HG03378 (cell line): ENCODE data around the gene LARP1.

ENCODE experiments used
- ATAC-seq: cut with Tn5 transposase; IDR thresholded peaks from one replicate; pipeline ENCODE4 v1.9.1; 2021; ENCODE audit warnings: mild to moderate bottlenecking, moderate library complexity; ENCODE audit not compliant: unreplicated experiment

LARP1 gene

DNA sequence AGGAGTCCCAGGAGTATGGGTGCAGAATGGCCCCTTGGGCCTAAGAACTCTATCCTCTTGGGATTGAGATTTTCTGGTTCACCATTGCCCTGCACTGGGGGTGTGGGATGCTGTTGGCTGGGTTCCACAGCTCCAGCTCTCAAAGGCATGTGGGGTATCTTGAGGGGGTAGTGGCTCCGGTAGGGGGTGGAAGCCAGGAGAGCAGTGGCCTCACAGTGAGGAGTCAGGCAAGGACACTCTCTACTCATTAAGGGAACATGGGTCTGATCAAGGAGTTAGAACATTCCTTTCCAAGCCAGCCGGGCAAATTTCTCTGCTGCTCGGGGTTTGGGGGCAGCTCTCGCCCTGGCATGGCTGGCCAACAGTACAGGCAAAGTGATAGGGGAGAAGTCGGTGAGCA lies 33.0 kb downstream of the LARP1 start:
- ATAC-seq = no peak

- peak; percentile 66 for ATAC-seq
These were observed 36.4 kb downstream of the LARP1 start for GRCh38 chr5:154791535-154791934.

DNA sequence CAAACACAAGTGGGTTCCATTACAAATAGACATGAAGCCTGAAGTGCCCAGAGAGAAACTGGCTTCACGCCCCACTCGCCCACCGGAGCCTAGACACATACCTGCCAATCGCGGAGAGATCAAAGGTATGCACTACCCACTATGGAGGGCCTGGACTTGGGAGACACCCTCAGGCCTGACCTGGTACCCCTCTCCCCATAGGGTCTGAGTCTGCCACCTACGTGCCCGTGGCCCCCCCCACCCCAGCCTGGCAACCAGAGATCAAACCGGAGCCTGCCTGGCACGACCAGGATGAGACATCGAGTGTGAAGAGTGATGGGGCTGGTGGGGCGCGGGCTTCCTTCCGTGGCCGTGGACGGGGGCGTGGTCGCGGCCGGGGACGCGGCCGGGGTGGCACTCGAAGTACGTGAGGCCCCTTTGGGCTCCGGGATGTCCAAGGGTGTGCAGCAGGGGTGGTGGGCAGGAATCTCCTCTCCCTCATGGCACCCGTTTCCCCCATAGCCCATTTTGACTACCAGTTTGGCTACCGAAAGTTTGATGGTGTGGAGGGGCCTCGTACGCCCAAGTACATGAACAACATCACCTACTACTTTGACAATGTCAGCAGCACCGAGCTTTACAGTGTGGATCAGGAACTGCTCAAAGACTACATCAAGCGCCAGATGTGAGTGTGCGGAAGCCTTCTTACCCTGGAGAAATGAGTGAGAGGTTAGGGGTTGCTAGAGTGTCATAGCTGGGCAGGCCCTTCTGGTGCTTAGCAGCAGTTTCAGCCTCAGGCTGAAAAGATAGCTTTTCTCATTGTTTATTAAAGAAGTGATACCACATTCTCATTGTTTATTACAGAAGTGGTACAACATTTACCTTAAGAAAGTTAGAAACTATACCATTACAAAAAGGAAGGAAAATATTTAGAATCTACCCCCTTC lies 38.7 kb downstream of the LARP1 start:
- ATAC-seq = no peak

GRCh38 chr5:154794525-154795234 lies 39.5 kb downstream of the LARP1 start:
- no peak for ATAC-seq

GRCh38 chr5:154795235-154795596 lies 40.0 kb downstream of the LARP1 start:
- ATAC-seq = no peak

- ATAC-seq = no peak
These were observed 42.6 kb downstream of the LARP1 start for GRCh38 chr5:154797762-154798161.

DNA sequence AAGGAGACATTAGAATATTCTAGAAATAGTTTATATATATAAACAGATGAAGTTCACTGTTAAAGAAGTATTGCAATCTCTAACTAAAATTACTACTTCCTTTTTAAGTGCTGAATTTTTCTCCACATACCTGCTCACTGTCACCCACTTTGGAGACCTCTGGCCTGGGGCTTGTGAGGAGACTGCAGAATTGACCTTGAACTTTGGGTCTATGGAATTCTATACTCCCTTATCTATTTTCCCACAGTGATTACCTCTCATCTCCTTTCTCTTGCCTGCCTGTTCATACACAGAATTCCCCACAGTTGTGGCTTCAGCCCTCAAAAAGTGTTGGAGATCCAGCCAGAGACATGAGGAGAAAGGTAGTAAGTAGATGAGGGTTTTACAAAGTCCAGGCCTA lies 45.4 kb downstream of the LARP1 start:
- ATAC-seq = no peak

DNA sequence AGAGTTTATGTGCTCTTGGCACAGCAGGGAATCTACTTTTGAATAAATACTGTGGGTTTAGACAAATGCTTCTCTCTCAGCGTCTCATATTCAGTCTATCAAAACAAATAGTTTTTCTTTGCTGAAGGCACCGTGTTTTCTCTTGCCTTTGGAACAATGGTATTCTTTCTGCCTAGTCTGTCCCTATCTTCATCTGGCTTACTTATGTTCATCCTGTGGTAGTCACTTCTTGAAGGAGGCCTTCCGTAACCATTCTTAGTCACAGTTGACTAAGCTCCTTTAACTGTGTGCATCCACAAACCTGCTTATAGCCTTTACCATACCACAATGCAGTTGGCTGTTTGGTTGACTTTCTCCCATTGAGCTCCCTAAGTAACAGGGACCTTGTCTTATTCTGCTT lies 45.9 kb downstream of the LARP1 start:
- no peak for ATAC-seq

DNA sequence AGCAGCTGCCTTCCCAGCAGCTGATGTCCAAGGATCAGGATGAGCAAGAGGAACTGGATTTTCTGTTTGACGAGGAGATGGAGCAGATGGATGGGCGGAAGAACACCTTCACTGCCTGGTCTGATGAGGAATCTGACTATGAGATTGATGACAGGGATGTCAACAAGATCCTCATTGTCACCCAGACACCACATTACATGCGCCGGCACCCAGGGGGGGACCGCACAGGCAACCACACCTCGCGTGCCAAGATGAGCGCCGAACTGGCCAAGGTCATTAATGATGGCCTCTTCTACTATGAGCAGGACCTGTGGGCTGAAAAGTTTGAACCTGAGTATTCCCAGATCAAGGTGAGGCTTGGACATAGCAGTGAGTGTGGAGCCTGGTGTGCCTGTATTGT lies 46.9 kb downstream of the LARP1 start:
- ATAC-seq = no peak

DNA sequence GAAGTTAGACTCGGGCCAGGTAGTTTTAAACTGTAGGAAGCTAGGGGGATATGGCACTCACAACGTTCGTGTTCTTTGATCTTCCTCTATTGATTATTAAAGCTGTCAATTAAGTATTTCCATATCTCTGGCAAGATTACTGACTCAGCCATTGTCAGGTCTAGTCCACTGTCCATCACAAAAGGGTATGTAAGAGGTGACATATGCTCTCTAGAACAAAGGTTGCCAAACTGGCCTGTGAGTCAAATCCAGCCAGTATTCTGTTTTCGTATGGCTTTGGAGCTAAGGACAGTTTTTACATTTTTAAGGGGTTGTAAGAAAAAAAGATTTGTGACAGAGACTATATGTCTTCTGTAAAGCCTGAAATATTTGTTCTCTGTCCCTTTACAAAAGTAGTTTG lies 51.0 kb downstream of the LARP1 start:
- ATAC-seq = no peak

GRCh38 chr5:154811239-154811638 lies 56.1 kb downstream of the LARP1 start:
- no peak for ATAC-seq

DNA sequence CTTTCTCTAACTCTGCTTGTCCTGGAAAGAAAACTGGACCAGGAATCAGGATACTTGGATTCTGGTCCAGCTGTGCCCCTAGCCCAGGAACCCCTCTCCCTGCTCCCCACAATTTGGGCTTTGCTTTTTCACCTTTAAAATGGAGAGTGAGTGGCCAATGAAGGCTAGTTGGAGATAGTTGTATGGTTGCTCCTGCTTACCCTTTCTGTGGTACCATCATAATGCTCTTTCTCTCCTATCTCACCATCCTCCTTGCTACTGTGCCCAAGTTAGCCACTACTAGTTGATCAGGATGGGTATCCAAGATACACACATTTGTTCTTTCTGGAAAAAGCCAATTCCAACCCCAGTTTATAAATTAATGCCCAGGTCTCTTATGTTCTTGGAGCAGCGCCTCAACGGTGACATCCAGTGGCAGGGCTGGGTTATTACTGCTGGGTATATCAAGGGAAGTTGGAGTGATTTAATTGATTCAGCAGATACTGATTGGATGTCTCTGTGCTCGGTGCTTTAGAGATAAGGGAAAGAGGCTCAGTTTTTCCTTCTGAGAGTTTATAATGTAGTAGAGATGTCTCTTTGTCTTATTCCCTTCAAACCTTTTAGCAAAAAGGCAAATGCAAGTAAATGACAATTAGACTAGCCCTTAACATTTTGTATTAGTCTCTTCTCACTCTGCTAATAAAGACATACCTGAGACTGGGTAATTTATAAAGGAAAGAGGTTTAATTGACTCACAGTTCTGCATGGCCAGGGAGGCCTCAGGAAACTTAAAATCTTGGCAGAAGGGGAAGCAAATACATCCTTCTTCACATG lies 56.7 kb downstream of the LARP1 start:
- ATAC-seq = no peak

DNA sequence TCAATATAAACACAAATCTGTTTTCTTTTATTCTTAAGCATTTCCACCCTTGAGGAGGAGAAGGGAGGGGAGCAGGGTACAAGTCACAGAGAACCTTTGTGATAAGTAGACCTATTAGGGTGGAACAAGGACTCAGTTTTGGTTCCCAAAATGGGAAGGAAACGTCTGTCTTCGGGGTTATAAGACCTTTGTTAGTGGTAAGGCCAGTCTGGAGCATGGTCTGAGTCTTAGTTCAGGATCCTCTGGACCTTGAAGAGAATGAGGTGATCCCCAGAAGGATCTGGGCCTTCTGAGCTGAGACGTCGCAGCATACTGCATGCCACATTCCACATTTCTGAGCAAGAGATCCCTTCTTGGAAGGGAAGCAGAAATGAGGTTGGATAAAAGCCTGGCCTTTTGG lies 58.0 kb downstream of the LARP1 start:
- ATAC-seq = no peak

GRCh38 chr5:154813736-154814135 lies 58.6 kb downstream of the LARP1 start:
- ATAC-seq = no peak

DNA sequence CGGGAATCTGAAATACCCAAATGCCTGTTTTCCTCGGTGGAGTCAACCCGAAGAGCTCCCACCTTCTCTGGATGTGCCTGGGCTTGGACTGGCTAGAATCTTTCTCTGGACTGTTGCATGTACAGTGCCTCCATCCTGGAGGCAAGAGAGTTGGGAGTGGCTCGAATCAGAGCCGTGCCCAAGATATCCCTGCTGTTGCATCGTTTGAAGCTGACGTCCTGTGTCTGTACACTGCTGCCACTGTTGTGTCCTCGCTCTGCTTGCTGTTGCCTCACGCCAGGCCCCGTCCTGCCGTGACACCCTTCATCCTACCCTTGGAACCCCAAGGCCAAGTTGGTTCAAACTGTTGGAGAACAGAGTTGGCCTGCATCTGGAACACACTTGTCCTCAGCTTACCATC lies 59.8 kb downstream of the LARP1 start:
- no peak for ATAC-seq

- no peak for ATAC-seq
These were observed 60.6 kb downstream of the LARP1 start for GRCh38 chr5:154815684-154816247.

DNA sequence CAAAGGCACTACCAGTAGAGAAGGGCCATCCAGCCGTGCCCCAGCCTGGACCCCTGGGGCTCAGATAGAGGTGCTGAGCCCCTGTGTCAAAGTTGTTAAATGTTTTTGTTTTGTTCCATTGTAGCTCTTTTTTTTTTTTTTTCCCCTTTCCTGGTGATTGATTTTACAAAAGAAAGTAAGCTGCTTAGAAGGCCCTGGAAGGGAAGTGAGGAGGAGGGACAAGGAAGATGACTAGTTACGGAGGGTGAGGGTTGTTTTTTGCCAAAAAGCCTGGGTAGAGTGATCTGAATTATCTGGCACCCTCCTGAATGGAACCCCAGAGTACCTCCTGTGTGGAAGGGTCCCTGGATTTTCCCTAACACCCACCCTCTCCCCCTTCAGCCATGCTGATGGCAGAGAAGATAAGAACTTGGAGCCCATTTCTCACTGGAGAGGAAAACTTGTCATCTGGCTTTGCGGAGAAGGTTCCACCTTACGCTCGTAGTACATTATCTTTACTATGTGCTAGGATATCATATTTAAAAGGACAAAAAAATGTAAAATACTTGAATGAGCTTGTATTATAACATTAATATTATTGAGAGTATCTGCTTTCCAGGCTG lies 61.8 kb downstream of the LARP1 start:
- ATAC-seq = no peak

DNA sequence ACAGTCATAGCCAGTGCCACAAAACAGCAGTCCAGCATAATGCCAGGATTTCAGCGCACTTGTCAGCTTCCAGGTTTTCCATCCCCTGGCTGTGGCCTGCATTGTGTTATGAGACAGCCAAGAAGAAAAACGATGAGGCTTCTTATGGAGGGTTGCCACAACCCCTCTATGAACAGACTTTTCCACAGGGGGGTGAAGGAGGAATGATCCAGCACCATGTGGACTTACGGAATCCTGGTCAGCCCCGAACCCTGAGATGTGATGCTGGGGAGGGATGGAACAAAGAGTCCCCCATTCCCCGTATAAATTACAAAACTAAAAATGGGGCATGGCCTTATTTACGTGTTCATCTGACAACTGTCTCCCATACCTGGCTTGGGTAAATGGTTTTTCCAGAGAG lies 62.6 kb downstream of the LARP1 start:
- ATAC-seq = no peak

GRCh38 chr5:154818471-154819116 lies 63.4 kb downstream of the LARP1 start:
- no peak for ATAC-seq

DNA sequence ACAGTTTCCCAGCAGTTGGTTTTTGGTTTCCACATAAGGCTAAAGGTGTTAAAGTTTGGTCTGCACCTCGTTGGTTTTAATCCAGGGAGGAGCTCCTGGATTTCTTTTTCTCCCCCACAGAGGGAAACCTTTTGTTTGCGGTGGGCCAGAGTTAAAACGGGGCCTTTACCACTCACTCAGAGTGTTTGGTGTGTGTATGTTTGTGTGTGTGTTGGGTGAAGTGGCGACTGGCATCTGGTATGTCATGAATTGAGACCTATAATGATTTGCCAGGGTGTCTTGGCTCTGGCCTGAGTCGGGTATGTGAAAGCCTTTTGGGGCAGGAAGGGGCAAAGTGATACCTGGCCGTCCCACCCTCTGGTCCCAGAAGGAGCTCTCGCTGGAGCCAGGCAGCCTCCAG lies 64.4 kb downstream of the LARP1 start:
- no peak for ATAC-seq
